Measurements from ENCODE around the gene MTHFSD. TPM values are rescaled to one million over a fixed set of nuclear protein-coding genes. Genes with fewer than 3 reads are reported as not detected.

Gene MTHFSD
- total RNA-seq, 2 experiments from 2014 or later, result 22.8 to 25.9 TPM

GRCh38 chr16:86495357-86495701 is 59.7 kb downstream of the MTHFSD start:
- ATAC-seq (no peak), DNase-seq (no peak)
- no peaks in the 10 kb centered on the region for H3K9me3 Mint-ChIP-seq (ENCODE audit: insufficient read depth)
- ChIA-PET POLR2A (no interaction called here), CTCF (no interaction called here)
- H3K36me3 Mint-ChIP-seq (ENCODE audit: low read depth), result no peaks in the 10 kb centered on the region
- no peak overlapping the region for H3K4me3 Mint-ChIP-seq
- no peak overlapping the region for H3K27ac Mint-ChIP-seq
- peaks cover 70% of the 10 kb centered on the region for H3K27me3 Mint-ChIP-seq (ENCODE audit: low read depth)
- H3K4me1 Mint-ChIP-seq (ENCODE audit: low read depth), result no peaks in the 10 kb centered on the region

DNA sequence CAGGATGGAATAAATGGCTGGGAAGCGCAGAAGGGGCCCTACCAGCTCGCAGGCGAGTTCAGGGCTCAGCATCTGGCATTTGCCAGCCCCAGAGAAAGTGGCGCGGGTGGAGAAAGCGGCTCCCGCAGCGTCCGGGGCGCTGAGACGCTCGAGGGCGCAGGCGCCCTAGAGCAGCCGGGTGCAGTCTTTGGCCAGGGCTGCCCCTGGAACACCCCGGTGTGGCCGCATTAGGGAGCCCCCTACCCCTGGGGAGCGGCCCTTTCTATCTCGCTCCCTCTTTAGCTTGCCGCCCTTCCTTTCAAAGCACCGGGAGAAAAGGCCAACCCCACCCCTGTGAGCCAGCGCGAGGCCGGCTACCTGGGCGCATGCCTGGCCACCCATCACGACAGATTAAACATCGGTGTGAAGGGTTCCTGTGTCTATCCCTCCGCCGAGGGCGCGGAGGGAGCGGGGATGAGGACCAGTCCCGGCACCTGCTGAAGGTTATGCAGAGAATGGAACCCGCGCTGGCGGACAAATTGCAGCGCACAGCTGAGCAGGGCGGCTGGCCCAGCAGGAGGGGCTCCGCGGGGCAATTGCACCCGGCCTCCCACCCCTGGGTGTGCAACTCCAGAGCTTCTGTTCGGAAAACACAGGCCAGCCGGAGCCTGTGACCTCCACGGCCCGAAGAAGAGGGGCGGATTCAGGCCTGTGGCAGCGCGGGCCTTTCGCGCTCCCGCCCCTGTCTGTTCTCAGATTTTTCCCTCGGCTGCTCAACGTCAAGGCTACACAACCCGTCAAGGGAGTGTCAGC is 60.3 kb downstream of the MTHFSD start:
- POLR2A ChIA-PET, result no interaction called here

DNA sequence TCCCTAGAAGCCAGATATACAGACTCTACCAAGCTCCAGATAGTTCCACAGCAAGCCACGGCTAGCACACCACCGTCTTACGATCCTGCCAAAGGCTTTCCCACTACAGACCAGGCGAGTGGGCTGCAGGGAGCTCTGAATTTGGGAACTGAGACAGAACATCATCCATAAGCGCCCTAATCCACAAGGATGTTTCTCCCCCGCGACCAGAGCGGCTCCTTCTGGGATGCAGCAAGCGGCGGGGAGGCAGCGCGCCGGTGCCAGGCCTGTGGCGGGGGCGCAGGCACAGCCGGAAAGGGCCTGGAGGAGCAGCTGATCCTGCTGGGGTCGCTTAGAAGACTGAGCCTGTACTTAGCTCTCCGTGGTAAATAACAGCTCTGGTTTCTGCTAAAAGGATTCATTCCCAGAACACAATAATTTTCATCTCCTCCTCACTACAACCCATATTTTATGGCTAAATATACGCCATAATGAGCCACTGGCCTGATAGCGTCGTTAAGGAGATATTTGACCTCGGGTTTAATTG is 60.9 kb downstream of the MTHFSD start:
- CTCF ChIA-PET, result interaction anchor here (1.1 kb wide), 1 partner anchor 24 kb away, joined by 4 read pairs; no protein-coding TSS in a partner anchor
- no peaks in the 10 kb centered on the region for H3K4me1 Mint-ChIP-seq (ENCODE audit: low read depth)
- POLR2A ChIA-PET, result no interaction called here

More for the DNA sequence above, 60.3 kb downstream of the MTHFSD start:
- Mint-ChIP-seq H3K27me3 (ENCODE audit: low read depth) (peaks cover 68% of the 10 kb centered on the region), H3K4me1 (ENCODE audit: low read depth) (no peaks in the 10 kb centered on the region), H3K4me3 (no peak overlapping the region), H3K9me3 (ENCODE audit: insufficient read depth) (no peaks in the 10 kb centered on the region), H3K36me3 (ENCODE audit: low read depth) (no peaks in the 10 kb centered on the region), H3K27ac (no peak overlapping the region)
- CTCF ChIA-PET, result interaction anchor here (1.1 kb wide), 1 partner anchor 23 kb away, joined by 4 read pairs; no protein-coding TSS in a partner anchor
- ATAC-seq, result no peak
- no peak for DNase-seq

GRCh38 chr16:86492961-86493629 is 61.9 kb downstream of the MTHFSD start:
- no peak overlapping the region for H3K27ac Mint-ChIP-seq
- no peak for DNase-seq
- no peaks in the 10 kb centered on the region for H3K4me1 Mint-ChIP-seq (ENCODE audit: low read depth)
- no peak for ATAC-seq
- H3K9me3 Mint-ChIP-seq (ENCODE audit: insufficient read depth), result no peaks in the 10 kb centered on the region
- H3K4me3 Mint-ChIP-seq, result no peak overlapping the region
- H3K36me3 Mint-ChIP-seq (ENCODE audit: low read depth), result no peaks in the 10 kb centered on the region
- peaks cover 59% of the 10 kb centered on the region for H3K27me3 Mint-ChIP-seq (ENCODE audit: low read depth)
- ChIA-PET CTCF (no interaction called here), POLR2A (no interaction called here)

More for the DNA sequence above, 60.9 kb downstream of the MTHFSD start:
- no peaks in the 10 kb centered on the region for H3K9me3 Mint-ChIP-seq (ENCODE audit: insufficient read depth)
- ATAC-seq (no peak), DNase-seq (no peak)
- no peaks in the 10 kb centered on the region for H3K36me3 Mint-ChIP-seq (ENCODE audit: low read depth)
- no peak overlapping the region for H3K4me3 Mint-ChIP-seq
- H3K27ac Mint-ChIP-seq, result no peak overlapping the region
- peaks cover 63% of the 10 kb centered on the region for H3K27me3 Mint-ChIP-seq (ENCODE audit: low read depth)

GRCh38 chr16:86492267-86492960 is 62.6 kb downstream of the MTHFSD start:
- no peaks in the 10 kb centered on the region for H3K9me3 Mint-ChIP-seq (ENCODE audit: insufficient read depth)
- CTCF ChIA-PET, result no interaction called here
- ATAC-seq (no peak), DNase-seq (no peak)
- H3K4me1 Mint-ChIP-seq (ENCODE audit: low read depth), result no peaks in the 10 kb centered on the region
- H3K27ac Mint-ChIP-seq, result no peak overlapping the region
- no peaks in the 10 kb centered on the region for H3K36me3 Mint-ChIP-seq (ENCODE audit: low read depth)
- no peak overlapping the region for H3K4me3 Mint-ChIP-seq
- POLR2A ChIA-PET, result no interaction called here
- H3K27me3 Mint-ChIP-seq (ENCODE audit: low read depth), result peaks cover 58% of the 10 kb centered on the region

- H3K27ac Mint-ChIP-seq, result no peak overlapping the region
- CTCF ChIA-PET, result no interaction called here
- H3K27me3 Mint-ChIP-seq (ENCODE audit: low read depth), result peaks cover 53% of the 10 kb centered on the region
- POLR2A ChIA-PET, result no interaction called here
- no peak for DNase-seq
- ATAC-seq, result no peak
- no peaks in the 10 kb centered on the region for H3K4me1 Mint-ChIP-seq (ENCODE audit: low read depth)
- no peak overlapping the region for H3K4me3 Mint-ChIP-seq
- H3K9me3 Mint-ChIP-seq (ENCODE audit: insufficient read depth), result no peaks in the 10 kb centered on the region
- no peaks in the 10 kb centered on the region for H3K36me3 Mint-ChIP-seq (ENCODE audit: low read depth)
Measured at GRCh38 chr16:86491640-86492023, 63.4 kb downstream of the MTHFSD start.

DNA sequence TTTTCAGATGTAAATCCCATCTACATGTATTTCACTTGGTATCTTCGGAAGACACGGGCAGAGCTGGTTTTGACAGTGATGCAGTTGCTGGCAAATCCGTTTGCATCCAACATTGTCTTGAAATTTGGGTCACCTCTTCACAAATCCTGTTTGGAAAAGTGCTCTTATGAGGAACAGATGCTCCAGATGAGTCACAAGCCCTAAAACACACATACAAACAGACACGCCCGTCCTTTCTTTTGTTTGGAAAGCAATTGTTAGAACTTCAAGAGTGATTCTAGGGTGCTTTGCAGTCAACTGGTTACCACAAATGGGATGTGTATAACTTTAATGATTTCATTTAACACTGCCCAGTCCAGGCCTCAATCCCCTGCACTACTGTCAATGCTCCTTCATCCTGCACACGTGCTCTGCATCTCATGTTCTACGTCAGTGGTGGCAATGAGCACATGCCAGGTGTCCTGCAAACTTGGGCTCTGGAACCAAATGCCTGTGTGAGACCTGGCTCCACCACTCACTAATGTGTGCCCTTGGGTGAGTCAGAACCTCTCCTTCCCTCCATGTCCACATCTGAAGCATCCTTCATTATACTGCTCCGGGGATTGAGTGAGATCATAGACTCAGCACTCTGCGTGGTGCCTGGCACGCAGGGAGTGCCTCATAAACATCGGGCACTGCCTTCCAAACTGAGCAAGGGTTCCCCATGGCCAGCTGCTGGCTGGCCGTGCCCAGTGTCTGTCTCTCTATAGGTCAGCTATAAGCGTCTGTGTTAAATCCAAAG is 64.0 kb downstream of the MTHFSD start:
- H3K27me3 Mint-ChIP-seq (ENCODE audit: low read depth), result peaks cover 48% of the 10 kb centered on the region
- POLR2A ChIA-PET, result no interaction called here
- H3K27ac Mint-ChIP-seq, result no peak overlapping the region
- H3K4me3 Mint-ChIP-seq, result no peak overlapping the region
- H3K36me3 Mint-ChIP-seq (ENCODE audit: low read depth), result no peaks in the 10 kb centered on the region
- no peak for ATAC-seq
- H3K4me1 Mint-ChIP-seq (ENCODE audit: low read depth), result no peaks in the 10 kb centered on the region
- H3K9me3 Mint-ChIP-seq (ENCODE audit: insufficient read depth), result no peaks in the 10 kb centered on the region
- CTCF ChIA-PET, result no interaction called here
- DNase-seq, result no peak

- POLR2A ChIA-PET, result no interaction called here
- DNase-seq, result no peak
Measured at GRCh38 chr16:86485746-86486145, 69.3 kb downstream of the MTHFSD start.

DNA sequence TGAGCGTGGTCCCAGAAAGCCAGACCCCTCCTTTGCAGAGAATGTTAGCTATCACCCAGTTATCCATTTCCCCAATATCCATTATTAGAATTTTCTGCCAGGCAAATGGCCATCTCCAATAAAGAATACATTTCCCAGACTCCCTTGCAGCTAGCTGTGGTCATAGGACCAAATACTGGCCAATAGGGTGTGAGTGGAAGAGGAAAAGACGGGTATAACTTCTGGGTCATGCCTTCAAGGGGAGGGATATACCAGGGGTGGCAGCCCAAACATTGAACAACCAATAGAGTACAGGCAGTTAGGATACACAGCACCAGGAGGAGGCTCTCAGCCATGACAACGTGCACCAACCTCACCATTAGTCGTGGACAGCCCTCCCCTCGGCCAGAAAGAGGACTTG is 70.8 kb downstream of the MTHFSD start:
- no peak overlapping the region for H3K4me3 Mint-ChIP-seq
- no peaks in the 10 kb centered on the region for H3K36me3 Mint-ChIP-seq (ENCODE audit: low read depth)
- H3K9me3 Mint-ChIP-seq (ENCODE audit: insufficient read depth), result no peaks in the 10 kb centered on the region
- POLR2A ChIA-PET, result no interaction called here
- ATAC-seq (no peak), DNase-seq (no peak)
- no peaks in the 10 kb centered on the region for H3K4me1 Mint-ChIP-seq (ENCODE audit: low read depth)
- H3K27me3 Mint-ChIP-seq (ENCODE audit: low read depth), result no peaks in the 10 kb centered on the region
- CTCF ChIA-PET, result no interaction called here
- H3K27ac Mint-ChIP-seq, result no peak overlapping the region

More at GRCh38 chr16:86485746-86486145, 69.3 kb downstream of the MTHFSD start:
- Mint-ChIP-seq H3K27me3 (ENCODE audit: low read depth) (peaks cover 5% of the 10 kb centered on the region), H3K4me1 (ENCODE audit: low read depth) (no peaks in the 10 kb centered on the region), H3K36me3 (ENCODE audit: low read depth) (no peaks in the 10 kb centered on the region), H3K9me3 (ENCODE audit: insufficient read depth) (no peaks in the 10 kb centered on the region), H3K4me3 (no peak overlapping the region), H3K27ac (no peak overlapping the region)
- no peak for ATAC-seq
- CTCF ChIA-PET, result no interaction called here

DNA sequence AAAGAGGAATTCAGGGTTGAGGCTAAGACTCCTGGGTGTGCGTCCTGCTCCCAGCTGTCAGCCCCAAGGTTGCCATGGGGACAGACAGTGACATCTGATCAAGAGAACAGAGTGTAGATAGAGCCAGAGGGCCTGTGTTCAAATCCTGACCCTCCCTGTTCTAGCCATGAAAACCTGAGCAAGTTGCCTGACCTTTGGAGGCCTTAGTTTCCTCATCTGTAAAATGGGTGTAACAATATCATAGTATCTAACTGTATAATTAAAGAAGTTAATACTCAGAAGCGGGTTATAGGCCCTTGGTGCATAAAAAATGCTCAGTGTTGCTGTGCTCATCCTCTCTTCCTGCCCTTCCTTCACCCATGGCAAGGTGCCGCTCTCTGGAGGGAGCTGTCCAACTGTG is 73.4 kb downstream of the MTHFSD start:
- DNase-seq, result no peak
- H3K27ac Mint-ChIP-seq, result no peak overlapping the region
- no peaks in the 10 kb centered on the region for H3K9me3 Mint-ChIP-seq (ENCODE audit: insufficient read depth)
- no peaks in the 10 kb centered on the region for H3K4me1 Mint-ChIP-seq (ENCODE audit: low read depth)
- no peak overlapping the region for H3K4me3 Mint-ChIP-seq
- no peaks in the 10 kb centered on the region for H3K36me3 Mint-ChIP-seq (ENCODE audit: low read depth)
- POLR2A ChIA-PET, result no interaction called here
- CTCF ChIA-PET, result no interaction called here
- H3K27me3 Mint-ChIP-seq (ENCODE audit: low read depth), result peaks cover 13% of the 10 kb centered on the region
- no peak for ATAC-seq

DNA sequence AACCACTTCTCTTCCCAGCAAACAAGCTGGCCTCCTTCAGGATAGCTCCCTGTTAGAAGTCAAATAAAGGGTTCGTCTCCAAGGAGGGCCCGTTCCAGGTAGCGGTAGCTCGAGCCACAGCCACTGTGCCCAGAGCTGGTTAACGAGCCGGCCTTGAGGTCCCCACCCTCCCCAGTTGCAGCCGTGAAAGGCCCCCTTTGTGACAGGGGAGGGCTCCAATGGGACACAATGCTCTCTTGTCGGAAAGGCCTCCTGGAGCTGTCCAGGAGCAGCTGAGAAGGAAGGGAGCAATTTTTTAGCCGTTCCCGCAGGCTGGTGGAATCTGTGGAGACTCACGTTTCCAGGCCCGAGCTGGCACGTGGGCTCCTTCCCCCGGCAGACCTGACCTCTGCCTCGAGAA is 74.6 kb downstream of the MTHFSD start:
- DNase-seq, result no peak
- H3K27me3 Mint-ChIP-seq (ENCODE audit: low read depth), result peaks cover 16% of the 10 kb centered on the region
- POLR2A ChIA-PET, result no interaction called here
- no peak overlapping the region for H3K27ac Mint-ChIP-seq
- H3K4me1 Mint-ChIP-seq (ENCODE audit: low read depth), result no peaks in the 10 kb centered on the region
- H3K36me3 Mint-ChIP-seq (ENCODE audit: low read depth), result no peaks in the 10 kb centered on the region
- ATAC-seq, result no peak
- CTCF ChIA-PET, result interaction anchor here (0.5 kb wide), 1 partner anchor 135 kb away, joined by 3 read pairs; no protein-coding TSS in a partner anchor
- H3K4me3 Mint-ChIP-seq, result no peak overlapping the region
- H3K9me3 Mint-ChIP-seq (ENCODE audit: insufficient read depth), result no peaks in the 10 kb centered on the region
